Hepatocyte (in vitro differentiated cells): ENCODE data around the gene ACSS1.

ENCODE experiments used
- EZH2phosphoT487 ChIP-seq: fragments of 200-600 bp; sonication (generic); IDR thresholded peaks from one replicate; pipeline ENCODE4 v1.6.1; 2018; ENCODE audit warnings: antibody characterized with exemption, mild to moderate bottlenecking, low read depth, moderate library complexity; ENCODE audit not compliant: unreplicated experiment, severe bottlenecking
- TF ChIP-seq, protein P1 (sequence below): fragments of 200-600 bp; sonication (generic); IDR thresholded peaks from 2 replicates; pipeline ENCODE4 v1.5.1; 2016; ENCODE audit warnings: antibody characterized with exemption, mild to moderate bottlenecking; ENCODE audit not compliant: poor library complexity

- TF ChIP-seq, protein P1, sequence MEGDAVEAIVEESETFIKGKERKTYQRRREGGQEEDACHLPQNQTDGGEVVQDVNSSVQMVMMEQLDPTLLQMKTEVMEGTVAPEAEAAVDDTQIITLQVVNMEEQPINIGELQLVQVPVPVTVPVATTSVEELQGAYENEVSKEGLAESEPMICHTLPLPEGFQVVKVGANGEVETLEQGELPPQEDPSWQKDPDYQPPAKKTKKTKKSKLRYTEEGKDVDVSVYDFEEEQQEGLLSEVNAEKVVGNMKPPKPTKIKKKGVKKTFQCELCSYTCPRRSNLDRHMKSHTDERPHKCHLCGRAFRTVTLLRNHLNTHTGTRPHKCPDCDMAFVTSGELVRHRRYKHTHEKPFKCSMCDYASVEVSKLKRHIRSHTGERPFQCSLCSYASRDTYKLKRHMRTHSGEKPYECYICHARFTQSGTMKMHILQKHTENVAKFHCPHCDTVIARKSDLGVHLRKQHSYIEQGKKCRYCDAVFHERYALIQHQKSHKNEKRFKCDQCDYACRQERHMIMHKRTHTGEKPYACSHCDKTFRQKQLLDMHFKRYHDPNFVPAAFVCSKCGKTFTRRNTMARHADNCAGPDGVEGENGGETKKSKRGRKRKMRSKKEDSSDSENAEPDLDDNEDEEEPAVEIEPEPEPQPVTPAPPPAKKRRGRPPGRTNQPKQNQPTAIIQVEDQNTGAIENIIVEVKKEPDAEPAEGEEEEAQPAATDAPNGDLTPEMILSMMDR: no peak
- TF ChIP-seq EZH2phosphoT487: no peak
Observed at GRCh38 chr20:25046736-25047666, 10.9 kb downstream of the ACSS1 start.
